ENCODE results near the gene BICD1. TPM values are rescaled to one million over a fixed set of nuclear protein-coding genes. Genes with fewer than 3 reads are reported as not detected.

The BICD1 gene
- total and polyA plus RNA-seq, 10 donors = 8.5 to 62.9 (median 44.2) TPM

DNA sequence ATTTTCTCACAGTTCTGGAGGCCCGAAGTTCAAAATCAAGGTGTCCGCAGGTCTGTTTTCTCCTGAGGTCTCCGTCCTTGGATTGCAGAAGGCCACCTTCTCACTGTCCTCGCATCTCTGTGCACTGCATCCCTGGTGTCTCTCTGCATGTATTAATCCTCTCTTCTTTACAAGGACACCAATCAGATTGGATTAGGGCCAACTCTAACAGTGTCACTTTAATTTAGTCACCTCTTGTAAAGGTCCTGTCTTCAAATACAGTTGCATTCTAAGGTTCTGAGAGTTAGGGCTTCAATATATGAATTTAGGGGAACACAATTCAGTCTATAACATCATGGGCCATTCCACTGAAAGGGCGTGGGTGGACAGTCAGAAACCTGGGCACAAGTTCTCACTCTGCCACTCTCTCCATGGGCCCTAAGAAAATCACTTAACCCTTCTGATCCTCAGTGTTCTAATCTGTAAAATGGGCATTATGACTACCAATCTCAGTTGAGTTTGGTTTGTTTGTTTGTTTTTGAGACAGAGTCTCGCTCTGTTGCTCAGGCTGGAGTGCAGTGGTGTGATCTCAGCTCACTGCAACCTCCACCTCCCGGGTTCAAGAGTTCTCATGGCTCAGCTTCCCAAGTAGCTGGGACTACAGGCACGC, 251.1 kb downstream of the BICD1 start:
- TF ChIP-seq POLR2AphosphoS5 (IDR thresholded peaks at IDR 0.05) (no peak), POLR2A (IDR thresholded peaks at IDR 0.05) (no peak)
- TF ChIP-seq, protein P1, sequence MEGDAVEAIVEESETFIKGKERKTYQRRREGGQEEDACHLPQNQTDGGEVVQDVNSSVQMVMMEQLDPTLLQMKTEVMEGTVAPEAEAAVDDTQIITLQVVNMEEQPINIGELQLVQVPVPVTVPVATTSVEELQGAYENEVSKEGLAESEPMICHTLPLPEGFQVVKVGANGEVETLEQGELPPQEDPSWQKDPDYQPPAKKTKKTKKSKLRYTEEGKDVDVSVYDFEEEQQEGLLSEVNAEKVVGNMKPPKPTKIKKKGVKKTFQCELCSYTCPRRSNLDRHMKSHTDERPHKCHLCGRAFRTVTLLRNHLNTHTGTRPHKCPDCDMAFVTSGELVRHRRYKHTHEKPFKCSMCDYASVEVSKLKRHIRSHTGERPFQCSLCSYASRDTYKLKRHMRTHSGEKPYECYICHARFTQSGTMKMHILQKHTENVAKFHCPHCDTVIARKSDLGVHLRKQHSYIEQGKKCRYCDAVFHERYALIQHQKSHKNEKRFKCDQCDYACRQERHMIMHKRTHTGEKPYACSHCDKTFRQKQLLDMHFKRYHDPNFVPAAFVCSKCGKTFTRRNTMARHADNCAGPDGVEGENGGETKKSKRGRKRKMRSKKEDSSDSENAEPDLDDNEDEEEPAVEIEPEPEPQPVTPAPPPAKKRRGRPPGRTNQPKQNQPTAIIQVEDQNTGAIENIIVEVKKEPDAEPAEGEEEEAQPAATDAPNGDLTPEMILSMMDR (IDR thresholded peaks at IDR 0.05 in 8 of 11, conservative IDR thresholded peaks at IDR 0.05 in 3 of 11) = no peak
- Histone ChIP-seq H3K9me3 (no peaks in the 10 kb centered on the region), H3K27me3 (replicated peaks in 1 of 7) (no peaks in the 10 kb centered on the region), H3K4me1 (no peaks in the 10 kb centered on the region), H3K36me3 (no peaks in the 10 kb centered on the region), H3K4me3 (no peak overlapping the region), H3K27ac (no peak overlapping the region)
- WGBS, 5 donors = 95 to 100% (median 96%) methylated on average over 8 of the region's 8 CpGs
- no peak for DNase-seq
- intact Hi-C loops (cut with DNase I; ENCODE audit: low total_unique reads) = no loop called here

DNA sequence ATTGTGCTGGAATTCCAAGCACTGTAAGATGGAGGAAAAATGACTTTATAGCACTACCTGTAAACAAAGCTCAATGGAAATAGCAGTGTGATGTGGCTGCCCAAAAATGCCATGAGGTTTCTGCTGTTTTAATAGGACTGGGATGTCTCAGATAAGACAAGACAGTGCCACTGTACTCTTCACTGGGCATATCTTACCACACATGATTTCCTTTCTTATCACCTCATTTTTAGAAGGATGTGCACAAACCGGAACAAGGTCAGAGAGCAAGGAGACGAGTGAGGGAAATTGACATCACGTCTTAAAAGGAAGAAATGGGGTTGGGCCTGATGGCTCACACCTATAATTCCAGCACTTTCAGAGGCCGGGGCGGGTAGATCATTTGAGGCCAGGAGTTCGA, 254.3 kb downstream of the BICD1 start:
- intact Hi-C loops (cut with DNase I; ENCODE audit: low total_unique reads) = loop anchor here (10.0 kb wide), 1 partner anchor 304 kb away; no protein-coding TSS in a partner anchor
- no peaks in the 10 kb centered on the region for H3K36me3 ChIP-seq
- WGBS, 5 donors = 75 to 86% (median 79%) methylated on average over 6 of the region's 6 CpGs
- TF ChIP-seq POLR2AphosphoS5 (IDR thresholded peaks at IDR 0.05) = no peak
- no peak for TF ChIP-seq POLR2A (IDR thresholded peaks at IDR 0.05)
- TF ChIP-seq, protein P1 (IDR thresholded peaks at IDR 0.05 in 8 of 11, conservative IDR thresholded peaks at IDR 0.05 in 3 of 11) = no peak
- H3K27ac ChIP-seq = no peak overlapping the region
- H3K27me3 ChIP-seq (replicated peaks in 1 of 7) = no peaks in the 10 kb centered on the region
- H3K4me1 ChIP-seq = no peaks in the 10 kb centered on the region
- DNase-seq = no peak
- H3K4me3 ChIP-seq = no peak overlapping the region
- no peaks in the 10 kb centered on the region for H3K9me3 ChIP-seq

DNA sequence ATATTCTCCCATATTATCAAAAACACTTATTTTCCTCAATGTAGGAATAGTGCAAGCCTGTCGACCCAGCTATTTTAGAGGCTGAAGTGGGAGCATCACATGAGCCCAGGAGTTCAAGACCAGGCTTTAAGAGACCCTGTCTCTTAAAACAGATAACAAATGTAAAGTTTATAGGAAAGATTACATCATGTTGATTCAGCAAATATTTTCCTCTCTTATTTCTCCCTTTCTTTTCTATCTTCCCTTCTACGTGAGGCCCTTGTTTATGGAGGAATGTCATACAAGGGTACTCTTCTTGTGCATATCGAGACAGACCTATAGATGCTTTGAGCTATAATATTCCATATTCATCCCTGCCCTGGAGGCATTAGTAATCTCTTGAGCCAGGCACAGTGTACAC, 256.2 kb downstream of the BICD1 start:
- DNase-seq = no peak
- intact Hi-C loops (cut with DNase I; ENCODE audit: low total_unique reads) = loop anchor here (10.0 kb wide), 1 partner anchor 302 kb away; no protein-coding TSS in a partner anchor
- no peak for TF ChIP-seq POLR2A (IDR thresholded peaks at IDR 0.05)
- TF ChIP-seq, protein P1 (IDR thresholded peaks at IDR 0.05 in 8 of 11, conservative IDR thresholded peaks at IDR 0.05 in 3 of 11) = no peak
- TF ChIP-seq POLR2AphosphoS5 (IDR thresholded peaks at IDR 0.05) = no peak
- H3K27ac ChIP-seq = no peak overlapping the region
- H3K27me3 ChIP-seq (replicated peaks in 1 of 7) = no peaks in the 10 kb centered on the region
- H3K9me3 ChIP-seq = no peaks in the 10 kb centered on the region
- WGBS, 5 donors = 84 to 95% (median 87%) methylated on average over 3 of the region's 3 CpGs
- peaks cover 0 to 5% (median 0%) of the 10 kb centered on the region in 6 donors for H3K36me3 ChIP-seq
- H3K4me1 ChIP-seq = no peaks in the 10 kb centered on the region
- no peak overlapping the region for H3K4me3 ChIP-seq

DNA sequence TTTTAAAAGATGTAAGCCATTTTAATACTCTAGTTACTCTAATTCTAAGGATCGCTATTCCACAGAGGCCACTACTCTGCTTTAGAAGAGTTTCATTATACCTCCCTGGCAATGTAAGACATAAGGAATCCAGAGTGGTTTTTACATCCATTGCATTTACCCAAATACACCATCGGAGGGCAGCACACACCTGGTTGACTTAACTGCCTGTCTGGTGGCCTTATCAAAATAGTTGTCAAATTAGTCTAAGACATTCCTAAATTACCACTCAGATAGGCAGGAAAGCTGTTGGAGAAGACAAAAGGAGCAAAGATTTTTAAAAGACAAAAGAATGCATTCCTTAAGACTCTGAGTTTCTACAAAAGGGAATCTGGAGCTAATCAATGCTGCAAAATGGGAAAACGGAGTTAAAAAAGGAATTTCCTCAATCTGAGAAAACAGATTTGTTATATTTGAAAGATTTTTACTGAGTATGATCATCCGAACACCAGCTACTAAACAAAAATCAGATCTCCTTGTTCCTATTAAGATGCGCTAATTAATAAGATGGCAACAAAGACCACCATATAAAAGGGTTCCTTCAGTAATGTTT, 258.9 kb downstream of the BICD1 start:
- 60 to 66% (median 62%) methylated on average over 5 of the region's 5 CpGs for WGBS, 5 donors
- DNase-seq = no peak
- H3K9me3 ChIP-seq = no peaks in the 10 kb centered on the region
- no peaks in the 10 kb centered on the region for H3K4me1 ChIP-seq
- no peaks in the 10 kb centered on the region for H3K27me3 ChIP-seq (replicated peaks in 1 of 7)
- H3K4me3 ChIP-seq = no peak overlapping the region
- intact Hi-C loops (cut with DNase I; ENCODE audit: low total_unique reads) = loop anchor here (10.0 kb wide), 1 partner anchor 299 kb away; no protein-coding TSS in a partner anchor
- TF ChIP-seq POLR2AphosphoS5 (IDR thresholded peaks at IDR 0.05) (no peak), POLR2A (IDR thresholded peaks at IDR 0.05) (no peak)
- TF ChIP-seq, protein P1 (IDR thresholded peaks at IDR 0.05 in 8 of 11, conservative IDR thresholded peaks at IDR 0.05 in 3 of 11) = peak in 10 of 11 experiments; percentile 40 to 83 (median 74)
- H3K36me3 ChIP-seq = peaks cover 0 to 9% (median 0%) of the 10 kb centered on the region in 6 donors
- no peak overlapping the region for H3K27ac ChIP-seq

All from spleen (tissue), 11 donors.